ENCODE data around the gene DUSP28.

Gene DUSP28

GRCh38 chr2:240602266-240603050 lies 42.3 kb downstream of the DUSP28 start:
- DNase-seq: no peak

GRCh38 chr2:240603081-240603835 lies 43.1 kb downstream of the DUSP28 start:
- no peak for DNase-seq

DNA sequence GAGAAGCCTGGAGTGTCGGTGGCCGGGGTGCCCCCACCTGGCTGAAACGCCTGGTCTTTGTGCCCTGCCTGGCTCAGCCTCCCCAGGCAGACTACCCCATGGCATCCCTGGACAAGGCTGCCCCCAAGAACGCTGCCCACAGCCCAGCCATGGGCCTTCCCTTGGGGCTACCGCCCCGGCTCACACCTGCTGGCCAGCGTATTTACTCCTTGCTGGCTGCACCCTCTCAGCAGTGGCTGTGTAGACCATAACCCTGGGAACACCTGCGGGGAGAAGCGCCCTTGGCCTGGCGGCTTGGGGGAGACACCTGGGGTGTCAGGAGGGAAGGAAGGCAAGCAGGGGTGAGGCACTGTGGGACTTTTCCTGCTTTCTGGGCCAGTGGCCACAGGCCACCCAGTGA lies 43.7 kb downstream of the DUSP28 start:
- DNase-seq: no peak

GRCh38 chr2:240604291-240604938 lies 44.3 kb downstream of the DUSP28 start:
- DNase-seq: no peak

DNA sequence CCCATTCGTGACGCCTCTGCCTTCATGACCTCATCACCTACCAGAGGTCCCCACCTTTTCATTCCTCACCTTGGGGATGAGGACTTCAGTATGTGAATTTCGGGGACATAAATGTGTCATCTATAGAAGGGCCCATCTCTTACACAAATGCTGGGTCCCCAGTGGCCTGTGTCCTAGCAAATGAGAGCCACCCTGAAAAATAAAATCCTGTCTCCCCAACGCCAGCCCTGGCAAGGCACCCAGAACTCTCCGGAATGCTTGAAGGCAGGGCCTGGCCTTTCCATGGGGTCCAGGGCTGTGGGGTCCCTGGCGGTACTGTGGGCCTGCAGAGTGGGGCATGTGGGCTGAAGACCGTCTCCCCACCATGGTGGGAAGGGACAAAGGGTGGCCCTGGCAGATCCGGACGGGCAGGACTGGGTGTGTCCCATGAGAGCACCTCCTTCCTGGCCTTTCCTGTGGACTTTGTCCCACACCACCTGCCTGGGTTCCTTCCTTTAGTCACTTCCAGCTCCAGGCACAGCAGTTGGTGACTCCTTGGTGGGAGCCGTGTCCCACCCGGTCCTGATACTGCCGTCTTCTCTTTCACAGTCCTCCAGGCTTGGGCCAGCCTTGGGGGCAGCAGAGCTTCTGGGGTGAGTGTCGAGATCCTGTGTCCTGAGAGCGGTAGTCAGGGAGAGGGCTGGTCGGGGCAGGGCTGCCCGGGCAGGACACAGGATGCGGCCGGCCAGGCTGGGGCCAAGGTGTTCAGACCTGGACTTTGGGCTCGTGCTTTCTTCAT lies 45.0 kb downstream of the DUSP28 start:
- no peak for DNase-seq

DNA sequence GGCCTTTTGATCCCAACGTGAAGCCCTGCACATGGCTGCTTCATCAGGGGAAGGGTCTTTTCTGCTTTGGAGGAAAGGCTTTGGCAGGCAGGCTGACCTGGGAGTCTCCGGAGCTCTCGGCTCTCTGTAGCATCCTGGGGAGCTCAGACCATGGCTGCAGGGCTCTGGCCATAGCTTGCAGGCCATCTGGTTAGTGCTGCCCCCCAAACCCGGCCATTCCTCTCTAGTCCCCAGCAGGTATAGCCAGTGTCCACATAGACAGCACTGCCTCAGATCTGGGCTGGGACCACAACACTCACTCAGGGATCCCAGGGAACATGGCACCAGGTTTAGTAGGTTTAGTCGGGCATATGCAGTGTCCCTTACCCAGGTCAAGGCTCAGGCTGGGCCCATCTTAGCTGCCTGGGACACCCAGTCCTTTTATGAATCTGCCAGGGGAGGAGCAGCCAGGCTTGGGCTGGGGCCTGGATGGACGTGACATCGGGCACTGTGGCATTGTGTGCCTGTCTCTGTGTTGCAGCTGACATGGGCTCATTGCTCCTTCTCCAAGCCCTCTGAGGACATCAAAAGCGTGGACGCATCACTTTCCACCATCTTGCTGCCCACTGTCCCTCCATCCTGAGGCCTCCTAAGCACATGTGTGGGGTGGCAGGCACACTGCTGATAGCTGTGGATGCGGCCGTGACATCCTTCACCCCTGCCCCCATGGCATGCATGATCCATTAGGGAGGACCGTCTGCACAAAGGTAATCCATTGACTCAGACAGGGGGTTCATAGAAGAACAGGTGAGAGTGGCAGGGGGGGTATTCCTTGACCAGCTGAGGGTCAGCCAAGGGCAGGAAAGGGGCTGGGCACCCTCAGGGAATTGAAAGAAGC lies 45.9 kb downstream of the DUSP28 start:
- no peak for DNase-seq

DNA sequence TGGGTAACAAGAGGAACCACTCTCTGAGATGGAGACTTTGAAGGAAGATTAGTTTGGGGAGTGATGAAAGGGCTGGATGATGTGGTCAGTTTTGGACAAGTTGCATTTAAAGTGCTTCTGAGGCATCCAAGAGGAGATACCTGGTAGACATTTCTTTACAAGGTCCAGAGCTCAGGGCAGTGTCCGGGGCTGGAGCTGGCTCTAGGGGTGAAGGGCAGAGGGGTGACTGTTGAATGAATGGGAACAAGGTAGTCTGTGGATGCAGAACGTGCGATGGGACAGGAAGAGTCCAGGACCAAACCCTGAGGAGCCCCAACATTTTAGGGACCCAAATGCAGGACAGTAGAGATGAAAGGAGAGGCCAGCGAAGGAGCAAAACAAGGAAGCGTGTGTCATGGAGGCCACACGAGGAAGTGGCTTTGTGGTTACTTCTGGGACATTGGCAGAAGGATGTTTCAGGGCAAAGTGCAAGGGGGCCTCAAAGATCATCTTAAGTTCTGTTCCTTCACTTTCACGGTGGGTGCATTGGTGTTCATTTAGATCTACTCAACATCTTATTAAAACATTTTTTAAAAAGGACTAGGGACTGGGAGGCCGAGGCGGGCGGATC lies 51.5 kb downstream of the DUSP28 start:
- no peak for DNase-seq

Data from DMS 273 treated with DMSO at 0.1 percent for 48 hours (cell line).